Measurements from ENCODE around the gene SCAMP3.

The SCAMP3 gene

DNA sequence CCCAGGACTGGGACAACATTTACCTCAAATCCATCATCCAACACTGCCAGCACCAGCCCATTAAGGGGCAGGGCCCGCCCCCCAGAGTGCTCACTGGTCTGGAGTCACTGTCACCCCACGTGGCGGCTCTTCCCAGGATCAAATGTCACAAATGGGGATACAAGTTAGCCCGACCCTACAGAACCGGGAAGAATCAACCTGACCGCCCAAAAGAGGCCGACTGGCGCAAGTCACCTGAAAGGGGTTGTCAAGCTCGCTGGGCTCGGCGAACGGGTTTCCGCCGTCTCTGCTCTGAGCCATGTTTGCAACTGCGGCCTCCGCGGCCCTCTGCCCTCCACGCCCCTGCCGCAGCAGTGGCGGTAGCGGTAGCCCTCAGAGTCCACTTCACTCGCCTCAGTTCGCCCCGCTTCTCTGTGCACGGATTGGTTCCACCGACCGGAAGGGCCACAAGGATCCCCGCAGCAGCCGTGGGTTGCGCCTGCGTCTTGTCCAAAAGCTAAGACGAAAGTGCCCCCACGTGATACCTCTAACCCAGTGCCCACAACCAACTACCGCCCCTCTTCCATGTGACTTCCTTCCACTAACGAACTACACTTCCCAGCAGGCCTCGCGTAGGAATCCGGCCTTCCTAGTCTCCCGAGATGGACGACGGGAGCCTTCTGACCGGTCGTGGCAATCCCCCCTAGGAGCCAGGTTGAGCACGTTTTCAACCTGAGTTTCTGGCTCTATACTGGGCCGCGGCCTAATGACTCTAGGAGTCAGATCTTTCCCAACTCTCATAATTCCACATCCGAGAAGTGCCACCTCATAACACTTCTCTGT, at the start of gene SCAMP3:
Gene SCAMP3 (minus strand): TSS at position 509 of the 822 bp plus-strand sequence. CDS start 209 bp downstream, at position 300.
- Histone ChIP-seq H3K4me3 (ENCODE audit: low read depth, low read length) (peak within 1 kb of the TSS; percentile 88), H3K27me3 (ENCODE audit: insufficient read depth, low read depth, severe bottlenecking) (no peaks in the 10 kb centered on the region), H3K9me3 (ENCODE audit: severe bottlenecking) (no peaks in the 10 kb centered on the region), H3K36me3 (peaks cover 76% of the 10 kb centered on the region), H3K27ac (peak within 1 kb of the TSS; percentile 80)
- TF ChIP-seq, protein P1, sequence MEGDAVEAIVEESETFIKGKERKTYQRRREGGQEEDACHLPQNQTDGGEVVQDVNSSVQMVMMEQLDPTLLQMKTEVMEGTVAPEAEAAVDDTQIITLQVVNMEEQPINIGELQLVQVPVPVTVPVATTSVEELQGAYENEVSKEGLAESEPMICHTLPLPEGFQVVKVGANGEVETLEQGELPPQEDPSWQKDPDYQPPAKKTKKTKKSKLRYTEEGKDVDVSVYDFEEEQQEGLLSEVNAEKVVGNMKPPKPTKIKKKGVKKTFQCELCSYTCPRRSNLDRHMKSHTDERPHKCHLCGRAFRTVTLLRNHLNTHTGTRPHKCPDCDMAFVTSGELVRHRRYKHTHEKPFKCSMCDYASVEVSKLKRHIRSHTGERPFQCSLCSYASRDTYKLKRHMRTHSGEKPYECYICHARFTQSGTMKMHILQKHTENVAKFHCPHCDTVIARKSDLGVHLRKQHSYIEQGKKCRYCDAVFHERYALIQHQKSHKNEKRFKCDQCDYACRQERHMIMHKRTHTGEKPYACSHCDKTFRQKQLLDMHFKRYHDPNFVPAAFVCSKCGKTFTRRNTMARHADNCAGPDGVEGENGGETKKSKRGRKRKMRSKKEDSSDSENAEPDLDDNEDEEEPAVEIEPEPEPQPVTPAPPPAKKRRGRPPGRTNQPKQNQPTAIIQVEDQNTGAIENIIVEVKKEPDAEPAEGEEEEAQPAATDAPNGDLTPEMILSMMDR (IDR thresholded peaks at IDR 0.05; ENCODE audit: low read depth, low read length) = 0 out of 2 replicates have a peak, but pooled peaks have one; percentile 3
- peak; percentile 100 for DNase-seq

DNA sequence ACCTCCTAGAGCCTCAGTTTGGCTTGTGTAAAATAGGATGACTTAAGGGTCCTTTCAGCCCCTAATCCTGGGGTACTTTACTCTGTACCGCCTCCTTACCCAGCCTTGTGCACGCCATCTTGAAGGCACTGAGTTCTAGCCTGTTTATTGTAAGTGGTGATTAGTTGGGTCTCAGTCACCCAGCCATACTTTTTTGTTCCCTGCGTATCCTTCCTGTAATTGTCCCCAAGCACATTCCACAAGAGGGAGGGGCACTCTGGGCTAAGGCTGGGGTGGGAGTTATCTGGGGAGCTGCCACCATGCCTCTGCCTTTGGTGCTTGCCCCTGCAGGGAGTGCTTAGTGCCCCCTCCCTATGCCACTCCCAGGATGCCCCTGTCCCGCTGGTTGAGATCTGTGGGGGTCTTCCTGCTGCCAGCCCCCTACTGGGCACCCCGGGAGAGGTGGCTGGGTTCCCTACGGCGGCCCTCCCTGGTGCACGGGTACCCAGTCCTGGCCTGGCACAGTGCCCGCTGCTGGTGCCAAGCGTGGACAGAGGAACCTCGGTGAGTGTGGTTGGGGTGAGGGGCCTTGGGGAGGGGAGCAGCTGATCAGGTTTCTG, 47.4 kb upstream of the SCAMP3 start:
- no peak for DNase-seq
- H3K36me3 ChIP-seq = peaks cover 49% of the 10 kb centered on the region
- no peaks in the 10 kb centered on the region for H3K9me3 ChIP-seq (ENCODE audit: severe bottlenecking)
- H3K27ac ChIP-seq = peak overlapping the region; percentile 91
- no peaks in the 10 kb centered on the region for H3K27me3 ChIP-seq (ENCODE audit: insufficient read depth, low read depth, severe bottlenecking)
- TF ChIP-seq, protein P1 (IDR thresholded peaks at IDR 0.05; ENCODE audit: low read depth, low read length) = no peak
- H3K4me3 ChIP-seq (ENCODE audit: low read depth, low read length) = peak overlapping the region; percentile 89

DNA sequence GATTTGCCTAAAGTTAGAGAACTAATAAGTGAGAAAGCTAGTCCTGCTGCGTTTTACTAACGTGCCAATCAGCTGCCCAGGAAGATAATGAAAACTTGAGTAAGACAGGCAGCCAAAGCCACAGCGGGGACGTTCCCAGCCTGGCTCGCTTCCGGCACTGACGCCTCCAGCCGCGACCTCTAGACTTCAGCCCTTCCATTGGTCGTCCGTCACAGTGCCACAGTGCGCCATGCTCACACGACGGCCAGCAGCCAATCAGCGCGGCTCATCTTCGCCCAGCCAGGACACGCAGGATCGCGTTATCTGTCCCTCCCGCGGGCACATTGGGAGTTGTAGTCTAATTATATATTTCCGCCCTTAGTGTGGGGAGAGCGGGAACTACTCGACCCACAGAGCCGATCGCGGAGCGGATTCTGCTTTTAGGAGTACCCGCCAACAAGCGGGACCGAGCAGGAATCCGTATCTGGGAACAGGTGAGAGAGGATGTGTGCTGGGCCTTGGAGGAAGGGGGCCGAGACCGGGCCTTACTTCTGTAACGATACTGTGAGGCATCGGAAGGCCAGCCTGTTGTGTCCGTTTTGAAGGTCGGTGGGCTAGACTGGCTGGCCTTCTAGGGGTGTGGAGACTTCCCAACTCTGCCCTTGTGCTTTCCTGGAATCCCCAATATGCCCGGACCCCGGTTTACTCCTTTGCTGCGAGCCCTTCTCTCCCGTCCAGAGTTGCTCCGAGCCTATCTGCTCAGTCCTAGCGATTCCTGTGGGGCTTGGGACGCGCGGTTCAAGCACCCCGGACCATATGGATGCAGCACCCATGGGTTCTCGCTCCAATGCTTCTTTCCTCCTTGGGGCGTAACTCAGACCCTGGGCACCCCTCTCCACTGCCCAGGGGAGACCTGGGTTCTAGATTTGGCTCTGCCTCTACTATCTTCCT, 46.6 kb upstream of the SCAMP3 start, which contains the start of gene FDPS:
Gene FDPS (plus strand): TSS at position 374 of the 930 bp plus-strand sequence. CDS start 924 bp downstream, outside the sequence.
- peaks cover 41% of the 10 kb centered on the region for H3K36me3 ChIP-seq
- peak within 1 kb of the TSS; percentile 89 for H3K4me3 ChIP-seq (ENCODE audit: low read depth, low read length)
- TF ChIP-seq, protein P1 (IDR thresholded peaks at IDR 0.05; ENCODE audit: low read depth, low read length) = no peak
- H3K9me3 ChIP-seq (ENCODE audit: severe bottlenecking) = no peaks in the 10 kb centered on the region
- DNase-seq = peak; percentile 100
- no peaks in the 10 kb centered on the region for H3K27me3 ChIP-seq (ENCODE audit: insufficient read depth, low read depth, severe bottlenecking)
- H3K27ac ChIP-seq = peak within 1 kb of the TSS; percentile 91

DNA sequence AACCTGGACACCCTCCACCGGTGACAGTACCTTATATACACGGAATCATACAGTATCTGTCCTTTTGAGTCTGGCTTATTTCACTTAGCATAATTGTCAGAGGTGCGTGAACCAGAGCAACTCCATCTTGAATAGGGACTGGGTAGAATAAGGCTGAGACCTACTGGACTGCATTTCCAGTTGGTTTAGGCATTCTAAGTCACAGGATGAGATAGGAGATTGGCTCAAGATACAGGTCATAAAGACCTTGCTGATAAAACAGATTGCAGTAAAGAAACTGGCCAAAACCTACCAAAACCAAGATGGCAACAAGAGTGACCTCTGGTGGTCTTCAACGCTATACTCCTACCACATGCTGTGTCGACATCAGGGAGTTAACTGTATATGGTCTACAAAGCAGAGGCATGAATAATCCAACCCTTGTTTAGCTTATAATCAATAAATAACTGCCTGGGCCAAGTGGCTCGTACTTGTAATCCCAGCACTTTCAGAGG, 45.1 kb upstream of the SCAMP3 start:
- H3K9me3 ChIP-seq (ENCODE audit: severe bottlenecking) = no peaks in the 10 kb centered on the region
- TF ChIP-seq, protein P1 (IDR thresholded peaks at IDR 0.05; ENCODE audit: low read depth, low read length) = peak; percentile 66
- no peak overlapping the region for H3K4me3 ChIP-seq (ENCODE audit: low read depth, low read length)
- peaks cover 29% of the 10 kb centered on the region for H3K36me3 ChIP-seq
- DNase-seq = peak; percentile 69
- peak overlapping the region; percentile 66; the same call in 1 of the 2 replicates for H3K27ac ChIP-seq
- no peaks in the 10 kb centered on the region for H3K27me3 ChIP-seq (ENCODE audit: insufficient read depth, low read depth, severe bottlenecking)

DNA sequence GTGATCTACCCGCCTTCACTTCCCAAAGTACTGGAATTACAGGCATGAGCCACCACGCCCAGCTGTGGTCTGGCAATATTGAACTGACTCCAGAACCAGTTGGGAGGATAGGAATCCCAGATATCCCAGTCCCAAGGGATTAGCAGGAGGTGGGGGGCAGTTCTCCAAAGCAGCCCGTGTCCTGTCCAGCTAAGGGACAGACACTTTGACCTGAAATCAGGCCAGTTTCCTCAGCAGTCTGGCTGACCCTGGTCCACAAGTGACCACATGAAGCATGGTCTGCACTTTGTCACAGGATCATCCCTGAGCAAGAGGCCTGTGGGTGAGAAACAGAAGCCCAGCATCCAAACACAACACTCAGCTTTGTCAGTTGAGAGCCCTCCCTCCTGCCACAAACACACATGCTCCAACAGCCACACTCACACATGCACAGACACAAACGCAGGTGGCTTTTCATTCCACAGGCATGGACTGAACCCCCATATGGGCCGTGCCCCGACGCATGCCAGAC, 43.8 kb upstream of the SCAMP3 start:
- Histone ChIP-seq H3K4me3 (ENCODE audit: low read depth, low read length) (no peak overlapping the region), H3K36me3 (peaks cover 15% of the 10 kb centered on the region), H3K27ac (no peak overlapping the region), H3K9me3 (ENCODE audit: severe bottlenecking) (no peaks in the 10 kb centered on the region), H3K27me3 (ENCODE audit: insufficient read depth, low read depth, severe bottlenecking) (no peaks in the 10 kb centered on the region)
- no peak for DNase-seq
- TF ChIP-seq, protein P1 (IDR thresholded peaks at IDR 0.05; ENCODE audit: low read depth, low read length) = no peak
